ENCODE measurements around the gene PRAC2.

PRAC2 gene

GRCh38 chr17:48756830-48757251, 33.9 kb downstream of the PRAC2 start:
- peak; percentile 76 for DNase-seq

- no peak for DNase-seq
Observed at GRCh38 chr17:48757524-48757961, 34.6 kb downstream of the PRAC2 start.

GRCh38 chr17:48759288-48759687, 36.3 kb downstream of the PRAC2 start:
- no peak for DNase-seq

- DNase-seq = peak; percentile 47
Observed at GRCh38 chr17:48760411-48760810, 37.4 kb downstream of the PRAC2 start.

- DNase-seq = no peak
Observed at GRCh38 chr17:48761114-48761513, 38.1 kb downstream of the PRAC2 start.

GRCh38 chr17:48767263-48767774, 44.3 kb downstream of the PRAC2 start:
- DNase-seq = no peak

GRCh38 chr17:48769009-48769675, 46.2 kb downstream of the PRAC2 start:
- no peak for DNase-seq

- DNase-seq = no peak
Observed at GRCh38 chr17:48770954-48771353, 48.0 kb downstream of the PRAC2 start.

- DNase-seq = no peak
Observed at GRCh38 chr17:48773245-48773644, 50.3 kb downstream of the PRAC2 start.

Data from DMS153 (cell line).